Pancreas (tissue), 10 donors: ENCODE data around the gene ZNF626. TPM values are rescaled to one million over a fixed set of nuclear protein-coding genes. Genes with fewer than 3 reads are reported as not detected.
"Not testable (repeated sequence)": the region's sequence is repeated elsewhere in the genome, so short reads cannot be mapped to it uniquely, and the experiment has no call there.

Source experiments
- ATAC-seq, 4 donors: fragments of 200-7000 bp; cut with Tn5 transposase; one replicate each; pipeline versions ENCODE4 v1.8.0 to v1.9.1; 2020; ENCODE audit warnings: mild to moderate bottlenecking in 4 of 4, moderate library complexity in 4 of 4
- DNase-seq, 6 donors: peaks; one replicate each; pipeline ENCODE4 v3.0.0-alpha.2; 2020
- FAIRE-seq: peaks from 2 replicates; lab custom pipeline; 2012; peaks lifted over from hg19 to GRCh38; lab: Jason Lieb, UNC
- H3K27ac ChIP-seq, 4 donors: fragments of 200-600 bp; sonication (generic); 1 replicate in 3 of 4; 2 replicates in 1 of 4; pipeline versions ENCODE4 v1.5.0 to v1.8.0; 2020
- H3K27me3 ChIP-seq, 4 donors: fragments of 200-600 bp; one replicate each; pipeline ENCODE4 v1.8.0; 2021
- H3K36me3 ChIP-seq, 3 donors: fragments of 200-600 bp; sonication (generic) in 1 of 3; one replicate each; pipeline versions ENCODE4 v1.5.0 to v1.8.0; 2020 to 2021
- H3K4me1 ChIP-seq, 3 donors: fragments of 200-600 bp; one replicate each; pipeline ENCODE4 v1.8.0; 2021
- H3K4me3 ChIP-seq, 4 donors: fragments of 200-600 bp; sonication (generic) in 2 of 4; one replicate each; pipeline versions ENCODE4 v1.5.0 to v1.8.0; 2020 to 2021
- H3K9me3 ChIP-seq, 4 donors: fragments of 200-600 bp; one replicate each; pipeline ENCODE4 v1.8.0; 2021
- WGBS, 2 donors: extraction: QIAGEN DNeasy Blood & Tissue Kit; methylation state at CpG; one replicate each; pipeline ENCODE4 v1.1.7; 2013; 5-methylcytosine and 5-hydroxymethylcytosine counted together
- intact Hi-C, 3 donors: fragments of 100-400 bp; cut with DNase I; formaldehyde crosslinking; loops; one replicate each; pipeline versions ENCODE4 v1.11.1 to v1.14.2; 2022
- polyA plus RNA-seq, 2 donors: library from polyadenylated mRNA; stranded (reverse); fragments of 200-250 nt; gene quantifications; one replicate each; pipeline ENCODE4 v1.2.3, GENCODE V29; 2013
- total RNA-seq, 6 donors: library from RNA; stranded (reverse); fragmentation: NEBNext Ultra II Directional in 4 of 6; extraction: Animal tissue kit (Norgen Biotek cat#: 25700) in 4 of 6; gene quantifications; one replicate each; pipeline versions ENCODE4 v1.2.1 to v1.2.4, GENCODE V29; 2021 to 2023
- TF ChIP-seq, protein P1 (sequence below), 4 donors: fragments of 200-600 bp; sonication (generic) in 3 of 4; IDR thresholded peaks; one replicate each; pipeline versions ENCODE4 v1.5.0 to v1.8.0; 2021; ENCODE audit warnings: antibody characterized with exemption in 4 of 4
- donor health status: healthy with polysubstance abuse.
- donor health status: DM: no; HTN: no; CAD: no; lungs with moderate emphysema.
- donor health status: DM: no; HTN: no; CAD: no.
- donor health status: control.
- donor health status: control.
- donor health status: Bipolar disorder and iron deficiency.
- donor health status: DM: yes; HTN: yes; CAD: no.
- donor health status: DM: no; HTN: no; CAD: no.
- donor health status: DM: no; HTN: no; CAD: no.
- donor health status: DM: yes; HTN: yes; CAD: no.

ZNF626 gene
- total and polyA plus RNA-seq, 8 donors: 1.1 to 9.2 (median 5.6) TPM

DNA sequence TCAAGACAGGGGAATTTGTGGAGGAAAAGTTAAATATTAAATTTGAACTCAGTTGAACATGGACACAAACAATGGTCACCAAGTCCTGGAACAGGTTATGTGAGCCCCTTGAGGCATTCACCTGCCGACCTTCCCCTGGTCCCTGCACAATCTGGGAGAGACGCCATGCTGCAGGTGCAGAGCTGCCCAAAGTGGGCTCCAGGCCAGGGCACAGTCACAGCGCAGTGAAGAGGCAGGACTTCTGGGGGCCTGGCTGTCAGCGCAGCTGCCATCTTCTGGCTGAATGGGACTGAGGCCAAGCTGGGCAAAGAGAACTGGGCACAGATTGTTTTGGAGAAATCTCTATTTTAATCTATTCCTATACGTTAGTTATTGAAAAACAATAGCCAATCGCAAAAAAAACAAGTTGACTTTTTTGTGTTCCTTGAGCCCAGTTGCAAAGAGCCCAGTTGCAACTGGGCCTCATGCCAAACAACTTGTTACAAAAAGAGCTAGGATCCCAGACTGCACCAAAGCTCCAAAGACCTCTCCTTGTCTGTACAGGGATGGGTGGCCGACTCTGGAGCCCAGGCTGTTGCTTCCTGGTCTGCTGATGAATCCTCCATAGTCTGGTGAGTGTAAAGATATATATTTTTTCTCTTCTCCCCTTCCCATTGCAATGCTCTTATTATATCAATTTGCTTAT lies 1.2 kb upstream of the ZNF626 start:
- peak in 2 of 6 donors; percentile 30 to 62 for DNase-seq
- ATAC-seq: no peak
- no peak overlapping the region for H3K4me3 ChIP-seq
- WGBS, 2 donors: 86 to 87% methylated on average over 7 of the region's 7 CpGs
- no peaks in the 10 kb centered on the region for H3K36me3 ChIP-seq
- H3K4me1 ChIP-seq: peaks cover 0 to 4% (median 0%) of the 10 kb centered on the region in 3 donors
- FAIRE-seq: no peak
- no peaks in the 10 kb centered on the region for H3K9me3 ChIP-seq
- TF ChIP-seq, protein P1, sequence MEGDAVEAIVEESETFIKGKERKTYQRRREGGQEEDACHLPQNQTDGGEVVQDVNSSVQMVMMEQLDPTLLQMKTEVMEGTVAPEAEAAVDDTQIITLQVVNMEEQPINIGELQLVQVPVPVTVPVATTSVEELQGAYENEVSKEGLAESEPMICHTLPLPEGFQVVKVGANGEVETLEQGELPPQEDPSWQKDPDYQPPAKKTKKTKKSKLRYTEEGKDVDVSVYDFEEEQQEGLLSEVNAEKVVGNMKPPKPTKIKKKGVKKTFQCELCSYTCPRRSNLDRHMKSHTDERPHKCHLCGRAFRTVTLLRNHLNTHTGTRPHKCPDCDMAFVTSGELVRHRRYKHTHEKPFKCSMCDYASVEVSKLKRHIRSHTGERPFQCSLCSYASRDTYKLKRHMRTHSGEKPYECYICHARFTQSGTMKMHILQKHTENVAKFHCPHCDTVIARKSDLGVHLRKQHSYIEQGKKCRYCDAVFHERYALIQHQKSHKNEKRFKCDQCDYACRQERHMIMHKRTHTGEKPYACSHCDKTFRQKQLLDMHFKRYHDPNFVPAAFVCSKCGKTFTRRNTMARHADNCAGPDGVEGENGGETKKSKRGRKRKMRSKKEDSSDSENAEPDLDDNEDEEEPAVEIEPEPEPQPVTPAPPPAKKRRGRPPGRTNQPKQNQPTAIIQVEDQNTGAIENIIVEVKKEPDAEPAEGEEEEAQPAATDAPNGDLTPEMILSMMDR (IDR thresholded peaks at IDR 0.05): no peak
- no peak overlapping the region for H3K27ac ChIP-seq
- intact Hi-C loops: no loop called here
- no peaks in the 10 kb centered on the region for H3K27me3 ChIP-seq

DNA sequence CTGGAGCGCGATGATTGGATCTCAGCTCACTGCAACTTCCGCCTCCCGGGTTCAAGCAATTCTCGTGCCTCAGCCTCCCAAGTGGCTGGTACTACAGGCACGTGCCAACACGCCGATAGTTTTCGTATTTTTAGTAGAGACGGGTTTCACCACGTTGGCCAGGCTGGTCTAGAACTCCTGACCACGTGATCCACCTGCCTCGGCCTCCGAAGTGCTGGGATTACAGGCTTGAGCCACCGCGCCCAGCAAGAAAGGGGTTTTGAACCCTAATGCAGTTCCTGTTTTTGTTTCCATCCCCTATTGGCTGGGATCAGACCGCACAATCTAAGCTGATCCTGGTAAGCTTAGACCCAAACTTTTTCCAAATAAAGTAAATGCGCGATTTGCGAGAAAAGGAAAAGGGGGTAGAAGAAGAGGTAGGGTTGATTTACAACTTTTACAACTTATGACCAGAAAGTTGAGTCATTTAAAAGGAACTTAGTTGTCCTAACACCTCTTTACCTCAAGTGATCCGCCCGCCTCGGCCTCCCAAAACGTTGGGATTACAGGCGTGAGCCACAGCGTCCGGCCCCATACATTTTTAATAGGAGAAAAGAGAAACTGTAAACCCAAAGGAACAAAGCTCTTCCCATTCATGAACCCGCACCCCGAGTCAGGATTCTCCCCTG lies 764 bp downstream of the ZNF626 start:
- peaks cover 0 to 5% (median 4%) of the 10 kb centered on the region in 3 donors for H3K4me1 ChIP-seq
- H3K27me3 ChIP-seq: no peaks in the 10 kb centered on the region
- TF ChIP-seq, protein P1 (IDR thresholded peaks at IDR 0.05): no peak
- WGBS, 2 donors: 42 to 55% methylated on average over 29 of the region's 29 CpGs
- ATAC-seq: peak; percentile 2 to 20 (median 9)
- no peaks in the 10 kb centered on the region for H3K9me3 ChIP-seq
- no peak for DNase-seq
- intact Hi-C loops: no loop called here
- peak overlapping the region; percentile 12 to 57 (median 44) for H3K4me3 ChIP-seq
- no peaks in the 10 kb centered on the region for H3K36me3 ChIP-seq
- H3K27ac ChIP-seq: peak overlapping the region; percentile 54 to 80 (median 71)
- FAIRE-seq: no peak

DNA sequence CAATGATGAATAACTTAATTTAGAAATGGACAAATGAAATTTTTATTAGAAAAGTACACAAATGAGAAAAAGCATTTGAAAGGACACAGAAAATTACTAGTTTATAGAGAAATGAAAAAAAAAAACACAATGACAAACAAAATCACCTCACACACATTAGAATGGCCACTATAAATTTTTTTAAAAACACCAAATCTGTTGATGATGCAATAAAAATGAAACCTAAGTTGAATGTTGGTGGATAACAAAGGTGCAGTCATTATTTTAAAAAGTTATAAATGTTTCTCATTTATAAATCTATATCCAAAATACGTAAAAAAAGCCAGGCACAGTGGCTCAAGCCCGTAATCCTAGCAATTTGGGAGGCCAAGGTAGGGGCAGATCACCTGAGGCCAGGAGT lies 20.8 kb downstream of the ZNF626 start:
- H3K4me3 ChIP-seq: no peak overlapping the region
- ATAC-seq: no peak
- no peak for FAIRE-seq
- H3K27me3 ChIP-seq: no peaks in the 10 kb centered on the region
- H3K27ac ChIP-seq: no peak overlapping the region
- intact Hi-C loops: no loop called here
- H3K36me3 ChIP-seq: peaks cover 0 to 25% (median 2%) of the 10 kb centered on the region in 3 donors
- peaks cover 0 to 2% (median 0%) of the 10 kb centered on the region in 4 donors for H3K9me3 ChIP-seq
- TF ChIP-seq, protein P1 (IDR thresholded peaks at IDR 0.05): no peak
- DNase-seq: no peak
- WGBS, 2 donors: 96 to 97% methylated on average over 2 of the region's 2 CpGs
- peaks cover 0 to 3% (median 0%) of the 10 kb centered on the region in 3 donors for H3K4me1 ChIP-seq

DNA sequence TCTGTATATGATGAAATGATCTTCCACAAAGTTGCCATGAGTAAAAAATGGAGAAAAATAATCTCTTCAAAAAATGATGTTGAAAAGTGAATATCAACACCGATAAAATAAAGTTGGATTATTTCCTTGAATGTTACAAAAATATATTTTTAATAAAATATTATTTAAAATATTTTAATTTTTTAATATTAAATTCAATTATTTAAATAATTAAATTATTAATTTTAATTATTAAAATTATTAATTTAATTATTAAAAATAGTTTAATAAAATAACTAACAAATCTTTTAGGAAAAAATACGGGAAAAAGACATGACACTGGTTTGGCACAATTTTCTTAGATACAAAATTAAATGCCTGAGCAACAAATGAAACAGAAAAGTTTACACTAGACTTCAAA lies 21.3 kb downstream of the ZNF626 start:
- intact Hi-C loops: no loop called here
- ATAC-seq (no peak), DNase-seq (no peak)

DNA sequence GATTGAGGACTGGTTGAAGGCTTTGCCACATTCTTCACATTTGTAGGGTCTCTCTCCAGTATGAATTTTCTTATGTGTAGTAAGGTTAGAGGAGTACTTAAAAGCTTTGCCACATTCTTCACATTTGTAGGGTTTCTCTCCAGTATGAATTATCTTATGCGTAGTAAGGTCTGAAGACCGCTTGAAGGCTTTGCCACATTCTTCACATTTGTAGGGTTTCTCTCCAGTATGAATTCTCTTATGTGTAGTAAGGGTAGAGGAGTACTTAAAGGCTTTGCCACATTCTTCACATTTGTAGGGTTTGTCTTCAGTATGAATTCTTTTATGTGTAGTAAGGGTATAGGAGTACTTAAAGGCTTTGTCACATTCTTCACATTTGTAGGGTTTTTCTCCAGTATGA lies 36.8 kb downstream of the ZNF626 start:
- not testable (repeated sequence) for DNase-seq, H3K27ac ChIP-seq, ATAC-seq, H3K9me3 ChIP-seq, FAIRE-seq, H3K36me3 ChIP-seq, H3K4me1 ChIP-seq, H3K27me3 ChIP-seq, H3K4me3 ChIP-seq
- WGBS, 2 donors: 90 to 96% methylated on average over 2 of the region's 2 CpGs
- intact Hi-C loops: loop anchor here in 1 of 3 donors (10.0 kb wide), 1 partner anchor 220 kb away; no protein-coding TSS in a partner anchor

More for the DNA sequence above, 21.3 kb downstream of the ZNF626 start:
- 93 to 95% methylated on average over 2 of the region's 2 CpGs for WGBS, 2 donors
- peak; percentile 98 for FAIRE-seq
- Histone ChIP-seq H3K9me3 (peaks cover 0 to 2% (median 0%) of the 10 kb centered on the region in 4 donors), H3K4me1 (peaks cover 0 to 3% (median 0%) of the 10 kb centered on the region in 3 donors), H3K4me3 (no peak overlapping the region), H3K27ac (no peak overlapping the region), H3K36me3 (peaks cover 0 to 31% (median 2%) of the 10 kb centered on the region in 3 donors), H3K27me3 (no peaks in the 10 kb centered on the region)
- TF ChIP-seq, protein P1 (IDR thresholded peaks at IDR 0.05): no peak
